Left lobe of liver (tissue), 2 donors: ENCODE measurements around the gene ZNF618. TPM values are rescaled to one million over a fixed set of nuclear protein-coding genes. Genes with fewer than 3 reads are reported as not detected.

Source experiments
- ATAC-seq: fragments of 200-7000 bp; cut with Tn5 transposase; one replicate; pipeline ENCODE4 v1.9.1; 2020; ENCODE audit warnings: mild to moderate bottlenecking, moderate library complexity
- DNase-seq: peaks from one replicate; pipeline ENCODE4 v3.0.0-alpha.2; 2020; ENCODE audit warnings: low spot score
- total RNA-seq: library from RNA; stranded (reverse); gene quantifications from one replicate; pipeline ENCODE4 v1.2.1, GENCODE V29; 2021
- donor health status: DM: no; HTN: no; CAD: no; lungs with moderate emphysema.
- donor health status: DM: no; HTN: yes; CAD: no.

Gene ZNF618
- total RNA-seq, 1 donor from 2014 or later: 5.7 TPM

DNA sequence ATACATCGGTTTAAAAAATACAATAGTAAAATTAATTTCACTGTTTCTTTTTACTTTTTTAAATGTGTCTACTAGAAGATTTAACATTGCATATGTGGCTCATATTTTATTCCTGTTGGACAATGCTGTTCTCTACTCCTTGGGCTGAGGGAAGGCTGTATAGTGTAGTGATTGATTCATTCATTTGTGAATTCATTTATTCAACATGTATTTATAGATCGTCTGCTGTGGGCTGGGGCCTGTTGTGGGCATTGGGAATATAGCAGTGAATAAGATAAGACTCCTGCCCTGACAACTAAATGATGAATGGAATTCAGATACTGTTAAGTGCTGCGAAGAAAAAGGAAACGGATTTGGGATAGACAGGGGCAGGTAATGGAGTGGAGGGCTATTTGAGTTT, 55.7 kb downstream of the ZNF618 start:
- ATAC-seq (no peak), DNase-seq (no peak)

DNA sequence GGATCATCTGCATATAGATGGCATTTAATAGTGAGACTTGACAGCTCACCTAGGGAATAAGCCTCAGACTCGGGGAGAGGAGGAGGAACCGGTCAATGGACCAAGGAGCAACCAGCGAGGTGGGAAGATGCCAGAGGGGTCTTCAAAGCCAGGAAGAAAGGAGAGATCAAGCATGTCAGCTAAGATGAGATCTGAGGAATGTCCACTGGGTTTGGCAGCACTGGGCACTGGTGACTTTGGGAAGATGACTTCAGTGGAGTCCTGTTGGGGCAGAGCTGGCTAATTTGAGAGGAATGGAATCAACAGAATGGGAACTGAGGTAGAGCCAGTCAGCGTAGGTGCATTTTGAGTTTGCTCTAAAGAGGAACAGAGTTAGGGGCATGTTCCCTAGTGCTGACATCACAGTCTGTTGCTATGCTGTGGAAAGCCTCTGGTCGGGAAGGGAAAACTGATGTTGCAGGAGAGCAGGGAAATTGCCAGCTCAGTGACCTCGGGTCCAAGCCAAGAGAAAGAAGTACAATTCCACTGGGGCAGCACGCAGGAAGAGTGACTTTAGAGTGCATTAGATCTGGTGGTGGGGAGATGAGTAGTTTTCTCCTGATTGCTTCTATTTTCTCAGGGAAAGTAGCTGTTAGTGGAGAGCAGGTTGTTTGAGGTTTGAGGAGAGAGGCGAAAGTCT, 56.9 kb downstream of the ZNF618 start:
- DNase-seq (no peak), ATAC-seq (peak; percentile 79)

DNA sequence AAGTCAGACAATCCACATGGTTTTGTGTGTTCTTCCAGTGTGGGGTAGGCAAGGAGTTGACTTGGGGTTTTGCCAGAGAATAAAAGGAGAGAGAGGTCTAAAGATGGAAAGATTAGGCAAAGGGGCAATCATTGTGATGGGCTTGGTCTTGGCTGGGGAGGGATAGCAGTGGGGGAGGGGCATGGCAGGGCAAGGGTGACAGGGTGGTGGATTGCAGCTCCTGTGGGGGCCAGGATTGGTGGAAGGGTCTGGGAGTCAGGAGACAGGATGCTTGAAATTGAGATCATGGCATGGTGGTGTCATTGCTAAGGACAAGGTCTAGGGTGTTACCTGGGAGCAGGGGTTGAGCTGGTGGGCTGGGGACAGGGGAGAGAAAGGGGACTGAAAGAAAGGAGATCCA, 57.6 kb downstream of the ZNF618 start:
- no peak for DNase-seq

DNA sequence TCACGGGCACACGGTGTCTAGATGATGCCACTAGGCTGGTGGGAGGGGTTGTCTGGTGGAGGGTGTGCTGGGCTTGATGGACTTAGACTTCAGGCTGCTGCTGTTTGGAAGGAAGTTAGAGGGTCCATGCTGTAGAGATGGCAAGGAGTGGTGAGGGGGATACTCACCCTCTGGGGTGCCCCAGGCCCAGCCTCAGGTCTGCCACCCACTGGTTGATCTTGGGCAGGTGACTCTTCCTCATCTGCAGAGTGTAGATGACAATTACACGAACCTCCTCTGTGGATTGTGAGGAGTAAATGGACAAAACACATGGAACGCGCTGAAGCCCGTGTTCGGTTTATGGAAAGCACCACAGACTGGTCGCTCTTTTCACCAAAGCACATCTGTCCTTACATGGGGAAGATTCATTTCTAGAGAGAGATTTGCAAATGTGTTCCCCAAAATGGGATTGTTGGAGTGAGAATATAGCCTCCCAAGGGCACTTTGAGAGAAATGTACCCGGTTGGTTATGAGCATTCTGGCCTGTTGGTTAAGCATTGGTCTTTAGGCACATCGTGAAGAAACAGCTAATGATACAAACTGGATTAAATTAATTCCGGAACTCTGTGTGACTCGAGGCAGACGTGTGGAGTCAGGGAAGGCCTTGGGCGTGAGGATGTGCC, 58.2 kb downstream of the ZNF618 start:
- DNase-seq: no peak
- ATAC-seq: no peak

More for the DNA sequence above, 57.6 kb downstream of the ZNF618 start:
- no peak for ATAC-seq

DNA sequence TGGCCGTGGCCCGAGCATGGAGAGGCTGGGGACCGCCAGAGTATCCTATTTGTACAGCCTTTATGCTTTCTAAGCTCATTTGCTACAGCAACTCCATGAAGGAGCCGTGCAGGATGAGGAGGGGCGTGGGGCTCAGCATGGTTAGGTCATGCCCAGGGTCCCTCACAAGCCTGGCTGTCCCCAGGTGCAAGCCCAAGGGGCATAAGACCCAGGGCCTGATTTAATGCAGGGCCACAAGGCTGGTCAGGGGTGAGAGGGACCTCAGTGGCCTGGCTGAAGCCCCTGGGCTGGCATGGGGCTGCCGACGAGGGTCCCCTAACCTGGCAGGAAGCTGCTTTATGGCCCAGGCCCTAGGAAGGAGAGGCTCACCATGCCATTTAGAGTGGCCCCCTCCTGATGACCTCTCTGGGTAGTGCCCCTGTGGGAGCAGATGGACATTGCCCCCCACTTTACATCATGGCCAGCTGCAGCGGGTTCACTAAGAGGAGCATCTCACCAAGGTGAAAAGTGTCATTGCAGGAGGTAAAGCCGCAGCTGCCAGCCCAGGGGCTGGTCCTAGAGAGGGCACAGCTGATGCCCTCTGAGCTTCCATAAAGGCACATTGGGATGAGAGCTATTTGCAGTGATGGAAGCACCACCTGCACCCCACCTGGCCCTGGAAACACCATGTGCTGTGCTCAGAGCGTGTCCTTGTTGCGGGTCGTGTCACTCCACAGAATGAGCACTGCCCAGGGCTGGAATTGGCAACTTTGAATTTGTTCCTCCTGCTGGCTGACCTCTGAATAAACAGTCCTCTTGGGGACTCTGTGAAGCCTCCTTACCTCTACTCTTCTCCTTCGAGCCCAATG, 58.9 kb downstream of the ZNF618 start:
- DNase-seq (no peak), ATAC-seq (peak; percentile 18)

DNA sequence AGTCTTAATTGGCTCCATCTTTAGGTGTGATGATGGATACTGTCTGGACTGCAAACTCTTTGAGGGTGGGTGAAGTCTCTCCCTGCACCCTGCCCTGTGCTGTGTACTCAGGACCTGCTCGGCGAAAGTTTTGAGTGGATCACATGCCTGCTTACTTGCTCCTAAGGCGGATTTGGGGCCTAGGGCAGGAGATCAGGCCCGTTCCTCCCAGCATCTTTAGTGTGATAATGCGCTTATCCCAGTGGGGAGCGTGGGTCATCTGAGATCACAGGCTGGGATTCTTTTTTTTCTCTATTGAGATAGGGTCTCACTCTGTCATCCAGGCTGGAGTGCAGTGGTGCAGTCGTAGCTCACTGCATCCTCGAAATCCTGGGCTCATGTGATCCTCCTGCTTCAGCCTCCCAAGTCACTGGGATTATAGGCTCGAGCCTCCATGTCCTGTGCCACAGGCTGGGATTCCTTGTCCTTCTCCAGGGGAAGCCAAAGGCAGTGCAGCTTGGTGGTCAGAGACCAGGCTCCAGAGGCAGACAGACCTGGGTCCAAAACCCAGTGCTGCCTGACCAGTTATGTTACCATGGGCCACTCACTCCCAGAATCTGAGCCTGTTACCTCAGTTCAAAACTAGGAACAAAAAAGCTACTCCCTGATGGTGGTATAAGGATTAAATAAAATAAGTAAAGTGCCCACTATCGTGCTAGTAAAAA, 59.7 kb downstream of the ZNF618 start:
- DNase-seq (peak; percentile 24), ATAC-seq (no peak)

DNA sequence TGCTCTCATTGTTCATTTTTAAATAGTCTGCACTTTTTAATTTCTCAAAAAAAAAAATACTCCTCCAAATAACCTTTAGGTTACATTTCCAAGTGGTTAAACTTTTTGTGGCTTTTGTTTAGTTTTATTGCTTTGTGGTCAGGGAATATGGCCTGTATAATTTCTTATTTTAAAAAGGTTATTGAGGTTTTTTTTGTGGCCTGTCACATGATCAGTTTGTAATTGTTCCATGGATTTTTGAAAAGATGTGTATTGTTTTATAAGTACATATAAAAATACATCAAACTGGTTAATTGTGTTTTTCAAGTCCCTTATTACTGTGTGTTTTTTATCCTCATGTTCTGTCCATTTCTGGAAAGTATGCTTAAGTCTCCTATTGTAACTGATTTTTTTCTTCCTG, 64.0 kb downstream of the ZNF618 start:
- no peak for ATAC-seq
- DNase-seq: no peak

DNA sequence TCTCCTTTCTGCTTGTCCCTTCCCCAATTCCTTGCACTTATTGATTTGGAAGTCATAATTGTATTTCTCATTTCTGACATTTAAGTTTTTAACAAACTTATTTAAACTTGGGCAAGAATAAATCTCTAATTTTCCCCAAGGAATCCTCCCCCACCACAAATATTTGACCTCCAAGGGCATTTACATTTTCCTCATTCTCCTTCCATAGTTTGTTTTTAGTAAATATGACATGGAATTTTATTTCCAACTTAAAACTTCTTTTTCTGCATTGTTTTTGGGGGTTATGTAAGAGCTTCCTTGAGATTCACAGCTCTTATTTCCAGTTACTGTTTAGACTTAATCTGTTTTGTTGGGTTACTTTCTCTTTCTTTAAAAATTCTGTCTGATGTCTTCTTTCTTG, 64.9 kb downstream of the ZNF618 start:
- ATAC-seq: no peak
- no peak for DNase-seq

DNA sequence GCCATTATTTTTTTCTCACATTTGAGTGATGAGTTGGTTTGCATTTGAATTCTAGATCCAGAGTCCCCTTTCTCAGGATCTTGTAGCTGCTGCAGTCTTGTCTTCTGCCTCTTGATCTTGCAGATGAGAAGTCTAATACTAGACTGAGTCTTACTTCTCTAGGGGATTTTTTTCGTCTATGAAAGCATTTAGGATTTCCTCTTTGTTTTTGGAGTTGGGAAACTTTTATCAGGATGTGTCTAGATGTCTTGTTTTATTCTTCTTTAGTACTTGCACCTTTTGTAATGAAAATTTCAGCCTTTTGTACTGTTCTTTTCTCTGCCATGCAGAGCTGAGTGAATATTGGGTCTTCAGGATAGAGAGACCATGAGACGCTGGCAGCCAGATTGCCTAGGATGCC, 65.4 kb downstream of the ZNF618 start:
- ATAC-seq: no peak
- no peak for DNase-seq

DNA sequence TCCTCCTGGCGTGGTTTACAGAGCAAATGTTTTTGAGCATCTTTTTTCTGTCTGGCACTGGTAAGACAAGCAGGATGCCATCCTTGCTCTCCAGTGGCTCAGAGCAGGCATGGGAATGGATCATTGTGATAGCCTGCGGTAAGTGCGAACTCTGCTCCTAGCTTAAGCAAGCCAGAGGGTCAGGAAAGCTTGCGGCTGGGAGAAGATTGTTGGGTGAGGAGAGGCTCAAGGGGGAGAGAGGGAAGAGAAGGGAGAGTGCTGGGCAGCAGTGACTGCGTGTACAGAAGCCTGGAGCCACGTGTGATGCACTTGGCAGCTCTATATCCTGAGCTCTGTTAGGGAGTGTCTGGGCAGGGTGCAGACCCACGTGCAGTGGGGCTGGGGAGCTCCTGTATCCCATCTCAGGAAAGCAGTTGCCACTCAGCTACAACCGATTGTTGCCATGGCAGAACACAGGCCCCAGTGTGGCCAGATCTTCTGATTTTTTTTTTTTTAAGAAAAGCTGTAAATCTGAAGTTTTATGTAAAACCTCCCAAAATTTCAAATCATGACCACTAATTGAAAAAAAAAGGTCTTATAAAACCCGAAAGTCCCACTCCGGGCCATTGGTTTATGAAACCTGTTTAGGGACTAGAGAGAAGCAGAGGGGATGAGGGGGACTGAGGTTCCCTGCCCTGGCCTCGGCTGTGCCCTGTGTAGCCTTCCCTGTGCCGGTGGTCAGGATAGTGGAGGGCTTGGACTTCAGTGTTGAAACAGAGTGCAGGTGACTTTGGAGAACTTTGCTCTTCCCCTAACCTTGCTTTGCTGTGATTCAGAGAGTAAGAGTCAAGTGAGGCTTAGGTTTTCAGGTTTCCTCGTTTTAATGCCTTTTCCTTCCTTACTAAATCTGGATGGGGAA, 67.3 kb downstream of the ZNF618 start:
- no peak for DNase-seq
- peak; percentile 73 for ATAC-seq

DNA sequence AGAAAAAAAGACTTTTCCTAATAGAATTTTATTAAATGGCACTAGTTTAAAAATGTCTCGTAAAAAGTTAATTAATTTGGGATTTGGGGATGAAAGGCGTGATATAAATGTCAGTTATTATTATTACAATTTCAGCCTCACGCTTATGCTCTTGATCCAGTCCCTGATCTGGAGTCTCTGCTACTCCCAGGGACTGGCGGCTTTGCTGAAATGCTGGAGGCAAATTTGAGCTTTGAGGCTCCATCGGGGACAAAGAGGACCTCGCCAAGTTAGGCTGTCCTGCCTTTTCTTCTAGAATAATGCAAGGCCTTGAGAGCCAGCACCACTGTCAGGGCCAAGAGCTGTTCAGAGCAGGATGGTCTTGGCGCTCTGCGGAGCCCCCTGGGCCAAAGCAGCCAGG, 69.7 kb downstream of the ZNF618 start:
- DNase-seq (no peak), ATAC-seq (no peak)

DNA sequence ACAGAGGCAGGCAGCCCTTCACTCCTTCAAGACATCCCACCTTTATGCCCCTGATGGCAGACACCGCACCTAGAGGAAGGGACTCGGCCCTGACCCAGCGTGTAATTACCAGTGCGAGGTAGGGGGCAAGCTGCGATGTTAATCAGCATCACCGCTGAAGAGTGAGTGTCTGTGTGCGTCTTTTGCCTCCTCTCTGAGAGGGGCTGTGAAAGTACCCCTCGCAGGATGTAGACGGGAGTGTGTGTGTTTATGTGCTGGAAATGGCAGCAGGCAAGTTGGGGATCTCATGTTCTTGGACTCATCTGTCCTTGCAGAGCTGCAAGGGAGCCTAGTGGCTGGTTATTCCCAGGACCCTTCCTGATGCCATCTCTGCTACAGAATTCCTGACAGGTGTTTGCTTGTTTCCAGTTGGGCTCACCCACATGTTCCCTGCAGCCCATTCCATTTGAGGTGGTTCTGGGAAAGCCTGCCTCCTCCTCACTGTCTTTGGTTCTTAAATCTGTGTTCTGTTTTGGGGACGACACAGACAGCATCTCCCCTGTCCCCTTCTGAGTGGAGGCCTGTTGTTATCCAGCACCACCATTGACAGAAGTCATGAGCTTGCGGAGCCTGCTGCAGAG, 70.5 kb downstream of the ZNF618 start:
- DNase-seq (no peak), ATAC-seq (no peak)

DNA sequence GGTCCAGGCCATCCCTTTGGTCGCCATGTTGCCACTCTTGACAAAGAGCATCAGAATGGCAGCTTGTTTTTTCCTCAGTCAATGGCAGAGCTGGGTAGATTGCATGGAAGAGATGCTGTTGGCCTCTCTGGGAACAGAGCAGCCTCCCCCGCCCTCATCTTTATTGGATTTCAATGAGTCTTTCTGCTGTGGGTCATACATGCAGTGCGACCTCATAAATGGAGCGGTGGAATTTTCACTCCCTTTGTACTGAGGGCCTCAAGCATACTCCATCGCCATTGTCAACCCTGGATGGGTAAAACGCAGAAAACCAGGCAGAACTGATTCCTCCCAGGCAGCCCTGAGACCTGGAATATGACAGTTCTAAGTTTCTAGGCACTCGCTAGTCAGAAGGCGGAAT, 71.8 kb downstream of the ZNF618 start:
- ATAC-seq (no peak), DNase-seq (peak; percentile 23)

DNA sequence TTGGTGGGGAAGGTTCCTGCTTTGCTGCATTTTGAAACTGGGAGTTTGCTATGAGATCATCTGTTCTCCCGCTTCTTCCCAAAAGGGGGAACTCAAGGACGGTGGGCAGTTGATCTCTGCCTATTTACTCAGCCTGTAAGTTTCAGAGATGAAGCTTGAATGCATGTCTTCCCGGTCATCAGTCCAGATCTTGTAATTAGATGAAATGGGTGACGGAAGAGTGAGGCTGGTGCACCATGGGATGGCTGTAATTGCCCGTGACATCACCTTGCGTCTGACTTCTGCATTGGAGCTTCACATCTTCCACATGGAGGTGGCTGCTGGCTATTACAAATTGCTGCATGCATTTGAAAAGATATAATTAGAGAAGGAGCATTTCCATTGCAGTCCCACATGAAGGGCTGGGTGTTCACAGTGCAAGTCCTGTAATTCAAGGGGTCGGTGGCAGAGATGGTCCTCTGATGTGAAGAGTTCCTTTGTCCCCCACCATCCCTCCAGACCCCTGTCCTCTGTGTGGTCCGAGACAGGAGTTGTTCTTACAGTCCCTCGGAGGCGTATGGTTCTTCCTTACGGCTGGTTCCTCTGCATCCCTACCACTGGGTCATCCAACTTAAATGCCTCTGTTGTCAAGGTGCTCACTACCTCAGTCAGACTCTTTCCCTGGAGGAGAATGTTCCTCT, 72.9 kb downstream of the ZNF618 start:
- DNase-seq (no peak), ATAC-seq (peak; percentile 12)

DNA sequence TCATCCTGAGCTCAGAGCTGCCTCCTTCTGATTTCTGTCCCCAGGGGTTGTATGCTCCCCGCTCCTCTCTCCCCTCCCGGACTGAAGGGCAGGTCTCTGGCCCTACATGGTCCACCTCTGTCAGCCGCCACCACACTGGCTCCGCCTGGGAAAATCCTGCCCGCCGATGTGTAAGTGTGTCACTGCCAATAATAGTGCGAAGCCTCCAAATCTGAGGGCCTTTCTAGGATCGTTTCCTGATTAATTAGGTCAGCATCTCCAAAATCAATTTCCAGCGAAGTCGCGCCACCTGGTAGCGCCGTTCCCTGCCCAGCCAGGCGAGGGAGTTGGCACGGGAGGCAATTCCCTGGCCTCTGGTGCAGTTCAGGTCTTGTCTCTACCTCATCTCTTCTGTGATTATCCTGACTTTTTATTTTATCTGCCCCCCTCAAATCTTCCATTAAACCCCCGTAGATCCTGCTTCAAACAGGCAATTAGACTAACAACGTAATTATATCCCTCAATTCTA, 73.5 kb downstream of the ZNF618 start:
- ATAC-seq (peak; percentile 79), DNase-seq (no peak)

DNA sequence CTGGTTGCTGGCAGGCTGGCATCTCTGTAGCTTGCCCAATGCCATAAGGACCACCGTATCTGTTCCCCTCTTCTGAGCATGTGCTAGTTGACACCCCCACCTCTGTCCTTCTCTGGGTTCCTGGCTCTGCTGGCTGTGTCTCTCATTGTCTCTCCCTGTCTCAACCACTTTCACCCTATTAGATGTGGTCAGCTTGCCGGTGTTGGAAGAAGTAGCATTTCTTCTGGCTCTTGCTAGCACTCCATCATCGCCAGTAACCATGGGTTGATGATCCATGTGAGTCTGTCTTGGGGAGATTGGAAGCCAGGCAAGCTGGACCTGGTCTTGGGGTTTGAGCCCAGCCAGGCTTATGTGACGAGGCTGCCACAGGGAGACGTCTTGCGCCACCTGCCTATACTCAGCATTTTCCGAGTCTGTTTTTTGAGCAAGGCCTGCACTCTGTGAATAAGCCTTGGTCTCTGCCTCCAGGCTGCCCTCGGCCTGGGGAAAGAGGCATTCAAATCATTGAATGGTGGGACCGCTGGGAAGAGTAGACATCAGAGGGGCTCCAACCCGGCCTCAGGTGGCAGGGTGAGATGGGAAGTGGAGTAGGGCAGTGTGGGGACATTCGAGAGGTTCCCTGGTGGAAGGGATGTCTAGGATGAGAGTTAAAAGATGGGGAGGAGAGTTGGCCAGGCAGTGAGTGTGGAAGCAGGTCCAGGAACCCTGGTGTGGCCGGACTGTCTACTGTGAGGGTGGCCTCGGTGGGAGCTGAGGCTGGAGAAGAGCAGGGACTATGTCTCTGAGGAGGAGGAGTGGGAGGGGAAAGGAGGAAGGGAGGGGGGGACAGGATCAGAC, 74.3 kb downstream of the ZNF618 start:
- ATAC-seq: no peak

DNA sequence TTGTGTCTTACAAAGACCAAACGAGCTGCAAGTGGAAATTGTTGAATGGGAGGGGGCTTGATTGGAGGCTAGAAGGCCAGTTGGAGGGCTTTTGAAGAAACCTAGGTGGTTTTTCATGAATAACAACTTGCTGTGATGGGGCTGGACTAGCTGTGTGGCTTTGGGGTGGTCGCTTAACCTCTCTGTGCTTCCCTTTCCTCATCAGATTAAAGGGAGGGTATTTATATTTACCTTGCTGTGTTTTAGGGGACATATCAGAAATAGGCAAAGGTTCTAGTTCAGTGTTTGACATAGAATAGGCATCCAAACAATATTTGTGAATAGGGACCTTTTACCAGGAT, 74.9 kb downstream of the ZNF618 start:
- no peak for DNase-seq
- no peak for ATAC-seq

More for the DNA sequence above, 74.3 kb downstream of the ZNF618 start:
- peak; percentile 16 for DNase-seq

DNA sequence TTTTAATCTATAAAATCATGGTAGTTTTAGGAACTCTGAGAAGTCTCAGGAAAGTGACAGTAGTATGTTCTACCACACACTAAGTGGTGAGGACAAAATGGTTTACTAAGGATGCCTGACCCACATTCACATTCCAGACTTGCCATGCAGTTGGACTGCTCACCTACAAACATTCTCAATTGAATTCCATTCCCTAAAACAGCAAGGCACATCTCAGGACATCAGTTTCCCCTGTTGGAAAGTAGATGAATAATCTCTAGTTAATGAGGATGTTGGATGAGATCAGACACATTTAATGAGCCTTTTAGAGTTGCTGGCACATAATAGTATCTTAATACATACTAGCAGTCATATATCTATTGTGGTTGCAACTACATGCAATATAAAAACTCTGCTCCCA, 76.6 kb downstream of the ZNF618 start:
- DNase-seq (no peak), ATAC-seq (no peak)
